NCI-H2107 treated with DMSO at 0.1 percent for 48 hours (cell line): ENCODE results near the gene ZMYND19.
"Not testable (repeated sequence)": the region's sequence is repeated elsewhere in the genome, so short reads cannot be mapped to it uniquely, and the experiment has no call there.

Experiments
- DNase-seq: peaks from one replicate; lab custom pipeline; 2025; ENCODE audit not compliant: unreplicated experiment; lab: John Stamatoyannopoulos, UW

ZMYND19 gene

DNA sequence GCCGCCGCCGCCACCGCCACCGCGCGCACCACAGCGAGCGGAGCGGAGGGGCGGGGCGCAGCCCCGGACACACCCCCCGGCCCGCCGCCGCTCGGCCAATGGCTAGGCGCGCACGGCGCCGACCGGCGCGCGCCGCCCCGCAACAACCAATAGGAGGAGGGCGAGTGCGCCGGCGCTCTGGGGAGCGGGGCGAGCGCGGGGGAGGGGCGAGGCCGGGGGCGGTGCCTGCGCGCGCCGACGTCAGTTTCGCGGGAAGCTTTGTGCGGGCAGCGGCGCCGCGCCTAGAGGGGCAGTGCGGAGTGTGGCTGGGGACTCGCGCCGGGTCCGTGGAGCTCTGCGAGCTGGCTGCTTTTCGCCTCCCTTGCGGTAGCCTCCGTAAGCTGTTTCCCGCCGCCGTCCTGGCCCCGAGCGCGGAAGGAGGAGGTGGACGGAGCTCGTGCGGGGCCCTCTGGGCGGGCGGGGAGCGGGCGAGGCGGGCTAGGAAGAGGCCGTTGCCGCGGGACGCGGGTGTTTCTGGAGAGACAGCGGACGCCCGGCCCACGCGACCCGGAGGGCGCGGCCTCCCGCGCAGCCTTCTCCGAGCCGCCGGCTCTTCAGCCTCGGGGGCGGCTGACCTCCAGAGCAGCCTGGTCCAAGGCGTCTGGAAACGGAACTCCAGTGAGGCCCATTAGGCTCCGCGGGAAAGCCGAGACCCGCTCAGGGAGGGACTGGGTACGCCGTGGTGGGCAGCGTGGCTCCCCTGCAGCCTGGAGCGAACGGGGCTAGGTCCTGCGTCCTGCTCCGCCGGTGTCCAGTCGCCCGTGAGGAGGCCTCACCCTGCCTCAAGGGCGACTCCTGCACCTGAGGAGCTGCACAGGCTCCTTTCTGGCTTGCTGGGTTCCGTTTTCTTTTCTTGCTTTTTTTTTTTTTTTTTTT is at the start of gene ZMYND19:
TSS of gene ZMYND19 (minus strand) at position 44 of the 915 bp plus-strand sequence. CDS start 249 bp downstream, outside the sequence.
- peak; percentile 75 for DNase-seq

DNA sequence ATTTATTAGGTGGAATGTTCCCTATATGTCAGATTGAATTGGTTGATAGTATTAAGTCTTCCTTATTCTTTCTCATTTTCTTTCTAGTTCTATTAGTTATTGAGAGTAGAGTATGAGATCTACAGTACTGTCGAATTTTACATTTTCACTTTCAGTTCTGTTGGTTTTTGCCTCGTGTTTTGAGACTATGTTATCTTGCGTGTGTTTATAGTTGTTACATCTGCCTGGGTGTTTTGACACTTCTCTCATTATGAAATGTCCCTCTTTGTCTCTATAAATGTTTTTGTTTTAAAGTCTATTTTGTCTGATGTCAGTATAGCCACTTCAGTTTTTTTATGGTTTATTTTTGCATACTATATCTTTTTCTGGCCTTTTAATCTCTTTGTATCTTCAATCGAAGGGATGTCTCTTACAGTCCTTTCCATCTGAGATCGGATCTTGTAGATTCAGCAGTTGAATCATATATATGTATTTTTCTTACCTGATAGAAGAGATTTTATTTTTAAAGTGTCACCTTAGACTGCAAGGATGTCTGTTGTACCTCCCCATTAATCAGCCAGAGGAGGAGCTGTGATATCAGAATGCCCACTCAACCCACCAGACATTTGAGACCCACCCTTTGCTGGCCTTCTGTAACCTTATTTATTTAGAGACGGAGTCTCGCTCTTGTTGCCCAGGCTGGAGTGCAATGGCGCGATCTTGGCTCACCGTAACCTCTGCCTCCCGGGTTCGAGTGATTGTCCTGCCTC is 49.2 kb upstream of the ZMYND19 start:
- DNase-seq, result no peak

DNA sequence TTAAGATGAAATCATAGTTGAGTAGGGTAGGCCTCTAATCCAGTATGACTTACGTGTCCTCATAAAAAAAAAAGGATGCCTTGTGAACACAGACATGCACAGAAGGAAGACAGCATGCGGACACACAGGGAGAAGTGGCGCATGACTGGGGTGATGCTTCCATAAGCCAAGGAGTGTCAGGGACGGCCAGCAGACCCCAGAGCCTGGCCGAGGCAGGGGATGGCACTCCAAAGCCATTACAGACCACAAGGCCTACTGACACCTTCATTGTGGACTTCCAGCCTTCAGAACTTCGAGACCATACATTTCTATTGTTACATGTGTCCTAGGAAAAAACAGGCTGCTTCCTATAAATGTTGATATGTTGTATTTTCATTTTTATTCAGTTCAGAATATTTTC is 48.4 kb upstream of the ZMYND19 start:
- DNase-seq, result no peak

DNA sequence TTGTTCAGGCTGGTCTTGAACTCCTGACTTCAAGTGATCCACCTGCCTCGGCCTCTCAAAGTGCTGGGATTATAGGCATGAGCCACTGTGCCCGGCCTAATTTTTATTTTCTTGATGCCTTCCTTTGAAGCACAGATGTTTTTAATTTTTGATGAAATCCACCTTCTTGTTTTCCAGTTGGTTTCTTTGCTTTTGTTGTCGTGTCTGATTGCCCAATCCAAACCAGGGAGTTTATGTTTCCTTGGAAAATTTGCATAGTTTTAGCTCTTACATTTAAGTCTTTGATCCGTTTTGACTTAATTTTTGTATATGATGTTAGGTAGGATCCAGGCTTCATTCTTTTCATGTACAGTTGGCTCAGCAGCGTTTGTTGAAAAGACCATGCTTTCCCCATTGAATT is 43.7 kb upstream of the ZMYND19 start:
- DNase-seq, result no peak

DNA sequence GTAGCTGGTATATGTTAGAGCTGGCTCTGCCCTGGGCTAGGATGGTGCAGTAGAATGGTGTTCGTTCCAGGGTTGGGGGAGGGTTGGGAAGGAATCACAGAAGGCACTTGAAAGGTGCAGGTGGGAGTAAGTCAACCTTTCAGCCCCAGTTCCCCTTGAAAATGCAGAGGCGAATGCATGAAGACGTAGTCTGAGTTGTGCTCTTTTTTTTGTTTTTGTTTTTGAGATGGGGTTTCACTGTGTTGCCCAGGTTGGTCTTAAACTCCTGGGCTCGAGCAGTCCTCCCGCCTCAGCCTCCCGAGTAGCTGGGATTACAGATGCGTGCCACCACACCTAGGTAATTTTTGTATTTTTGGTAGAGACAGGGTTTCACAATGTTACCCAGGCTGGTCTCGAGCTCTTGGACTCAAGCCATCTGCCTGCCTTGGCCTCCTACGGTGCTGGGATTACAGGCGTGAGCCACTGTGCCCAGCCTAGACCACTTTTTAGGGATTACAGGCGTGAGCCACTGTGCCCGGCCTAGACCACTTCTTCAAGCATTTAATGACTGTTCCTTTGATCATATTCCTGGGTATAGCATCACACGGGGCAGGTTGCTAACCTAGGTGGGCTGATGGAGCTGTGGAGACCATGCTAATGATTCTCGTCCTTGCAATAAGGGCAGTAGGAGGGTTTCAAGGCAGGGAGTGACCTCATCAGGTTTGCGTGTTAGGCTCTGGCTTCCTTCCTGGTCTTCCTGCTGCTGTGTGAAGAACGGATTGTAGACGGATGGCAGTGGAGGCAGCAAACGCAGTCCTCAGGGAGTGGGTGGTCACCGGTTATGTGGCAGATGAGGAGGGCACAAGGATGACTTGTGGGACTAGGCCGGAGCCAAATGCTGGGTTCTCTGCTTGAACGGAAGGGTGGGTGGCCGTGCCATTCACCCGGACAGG is 42.2 kb upstream of the ZMYND19 start:
- DNase-seq, result no peak

DNA sequence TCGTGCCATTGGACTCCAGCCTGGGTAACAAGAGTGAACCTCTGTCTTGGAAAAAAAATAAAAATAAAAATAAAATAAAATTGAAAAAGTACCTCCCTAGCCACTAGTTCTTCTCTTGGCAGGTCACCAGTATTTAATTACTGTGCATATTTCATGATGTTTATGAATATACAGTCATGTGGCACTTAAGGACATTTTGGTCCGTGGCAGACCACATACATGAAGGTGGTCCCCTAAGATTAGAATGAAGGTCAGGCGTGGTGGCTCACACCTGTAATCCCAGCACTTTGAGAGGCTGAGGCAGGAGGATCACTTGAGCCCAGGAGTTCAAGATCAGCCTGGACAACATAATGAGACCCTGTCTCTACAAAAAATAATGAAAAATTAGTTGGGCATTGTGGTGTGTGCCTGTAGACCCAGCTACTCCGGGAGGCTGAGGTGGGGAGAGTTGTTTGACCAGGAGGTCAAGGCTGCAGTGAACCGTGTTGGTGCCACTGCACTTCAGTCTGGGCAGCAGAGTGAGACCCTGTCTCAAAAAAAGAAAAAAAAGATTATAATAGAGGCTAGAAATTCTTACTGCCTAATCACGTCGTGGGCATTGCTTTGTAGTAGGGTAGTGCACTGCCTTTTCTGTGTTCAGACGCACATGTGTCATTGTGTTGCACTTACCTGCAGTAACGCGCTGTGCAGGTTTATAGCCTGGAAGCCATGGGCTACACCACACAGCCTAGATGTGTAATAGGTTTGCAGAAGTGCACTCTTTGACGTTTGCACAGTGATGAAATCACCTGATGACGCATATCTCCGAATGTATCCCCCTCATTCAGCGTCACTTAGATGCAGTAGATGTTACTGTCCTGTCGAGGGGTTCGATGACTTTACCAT is 41.3 kb upstream of the ZMYND19 start:
- DNase-seq, result no peak

DNA sequence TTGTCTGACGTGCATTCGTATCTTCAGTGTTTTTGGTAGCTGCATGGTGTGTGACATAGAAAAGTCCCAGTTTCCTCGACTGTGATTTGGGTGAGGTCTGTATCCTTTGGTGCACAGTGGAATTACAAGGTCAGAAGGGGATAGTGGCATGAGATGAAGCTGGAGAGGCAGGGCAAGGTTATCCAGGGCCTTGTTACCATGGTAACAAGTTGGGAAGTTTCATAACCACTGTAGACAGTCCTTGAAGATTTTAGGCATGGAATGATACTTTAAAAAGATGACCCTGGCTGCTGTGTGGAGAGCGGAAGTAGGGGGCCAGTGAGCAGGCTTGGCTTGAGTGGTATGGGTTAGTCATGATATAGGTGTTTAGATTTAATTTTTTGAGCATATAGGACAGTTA is 40.4 kb upstream of the ZMYND19 start:
- no peak for DNase-seq

DNA sequence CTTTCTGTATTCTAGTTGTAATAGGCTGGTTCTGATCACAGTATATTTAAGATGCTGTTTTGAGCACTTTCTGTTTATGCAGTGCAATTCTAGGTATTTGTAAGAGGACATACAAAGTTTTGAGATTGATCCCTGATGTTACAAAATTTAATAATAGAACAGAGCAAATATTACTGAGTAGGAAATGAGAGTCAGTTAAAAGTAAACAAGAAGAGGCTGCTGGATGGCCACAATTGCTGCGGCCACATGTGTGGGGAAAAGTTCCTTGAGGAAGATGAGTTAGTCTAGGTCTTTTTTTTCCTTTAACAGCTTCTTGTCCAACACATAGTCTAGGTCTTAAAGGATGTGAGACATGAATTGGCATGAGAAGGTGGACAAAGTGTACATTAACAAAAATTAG is 39.8 kb upstream of the ZMYND19 start:
- no peak for DNase-seq

DNA sequence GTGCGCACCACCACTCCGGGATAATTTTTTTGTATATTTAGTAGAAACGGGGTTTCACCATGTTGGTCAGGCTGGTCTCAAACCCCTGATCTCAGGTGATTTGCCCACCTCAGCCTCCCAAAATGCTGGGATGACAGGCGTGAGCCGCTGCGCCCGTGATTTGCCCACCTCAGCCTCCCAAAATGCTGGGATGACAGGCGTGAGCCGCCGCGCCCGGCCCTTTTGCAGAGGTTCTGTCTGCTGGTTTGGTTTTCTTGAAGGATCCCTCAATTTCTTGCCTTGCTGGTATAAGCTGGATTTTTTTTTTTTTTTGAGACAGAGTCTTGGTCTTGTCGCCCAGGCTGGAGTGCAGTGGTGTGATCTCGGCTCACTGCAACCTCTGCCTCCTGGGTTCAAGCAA is 37.1 kb upstream of the ZMYND19 start:
- DNase-seq, result not testable (repeated sequence)

DNA sequence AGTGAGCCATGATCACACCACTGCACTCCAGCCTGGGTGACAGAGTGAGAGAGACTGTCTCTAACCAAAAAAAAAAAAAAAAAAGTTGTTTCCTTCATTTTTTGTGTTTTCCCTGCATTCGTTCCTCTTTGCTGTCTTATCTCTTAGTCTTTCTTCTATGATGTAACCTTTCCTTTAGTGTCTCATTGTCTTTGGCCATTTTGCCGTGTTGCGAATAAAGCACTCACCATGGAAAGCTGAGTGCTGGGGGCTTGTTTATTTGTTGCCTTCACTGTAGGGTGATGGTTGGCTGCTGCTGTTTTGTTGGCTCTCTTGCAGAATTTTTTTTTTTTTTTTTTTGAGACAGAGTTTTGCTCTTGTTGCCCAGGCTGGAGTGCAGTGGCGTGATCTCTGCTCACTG is 36.2 kb upstream of the ZMYND19 start:
- DNase-seq, result no peak

DNA sequence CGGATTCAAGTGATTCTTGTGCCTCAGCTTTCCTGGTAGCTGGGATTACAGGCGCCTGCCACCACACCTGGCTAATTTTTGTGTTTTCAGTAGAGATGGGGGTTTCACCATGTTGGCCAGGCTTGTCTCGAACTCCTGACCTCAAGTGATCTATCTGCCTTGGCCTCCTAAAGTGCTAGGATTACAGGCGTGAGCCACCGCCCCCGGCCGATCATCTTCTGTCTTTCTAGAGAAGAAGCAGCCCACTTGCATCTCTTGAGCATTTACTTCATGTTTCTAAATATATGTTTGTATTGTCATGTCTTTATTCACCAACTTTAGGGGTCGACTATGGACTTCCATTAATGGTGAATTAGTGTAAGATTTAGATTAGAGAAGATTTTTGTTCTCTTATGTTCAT is 31.9 kb upstream of the ZMYND19 start:
- not testable (repeated sequence) for DNase-seq

DNA sequence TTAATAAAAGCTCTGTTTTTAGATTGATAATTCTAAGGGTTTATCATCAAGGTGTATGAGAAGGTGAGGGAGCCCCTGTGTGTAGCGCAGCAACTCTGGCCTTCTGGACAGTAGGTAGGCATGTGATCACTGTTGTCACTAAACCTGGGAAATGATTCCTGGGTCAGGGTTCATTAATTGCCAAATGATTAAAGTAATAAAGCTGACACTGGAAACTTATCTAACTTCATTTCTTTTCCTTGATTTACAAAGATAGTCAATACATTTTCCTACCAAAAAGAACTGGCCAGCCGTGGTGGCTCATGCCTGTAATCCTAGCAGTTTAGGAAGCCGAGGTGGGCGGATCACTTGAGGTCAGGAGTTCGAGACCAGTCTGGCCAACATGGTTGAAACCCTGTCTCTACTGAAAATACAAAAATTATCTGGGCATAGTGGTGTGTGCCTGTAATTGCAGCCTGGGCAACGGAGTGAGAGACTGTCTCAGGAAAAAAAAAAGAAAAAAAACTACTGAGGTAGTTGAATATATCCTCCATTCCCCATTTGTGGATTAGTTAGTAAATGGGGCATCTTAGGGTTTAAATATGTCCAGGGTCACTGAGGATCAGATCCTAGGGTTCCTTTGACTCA is 30.9 kb upstream of the ZMYND19 start:
- DNase-seq, result no peak

DNA sequence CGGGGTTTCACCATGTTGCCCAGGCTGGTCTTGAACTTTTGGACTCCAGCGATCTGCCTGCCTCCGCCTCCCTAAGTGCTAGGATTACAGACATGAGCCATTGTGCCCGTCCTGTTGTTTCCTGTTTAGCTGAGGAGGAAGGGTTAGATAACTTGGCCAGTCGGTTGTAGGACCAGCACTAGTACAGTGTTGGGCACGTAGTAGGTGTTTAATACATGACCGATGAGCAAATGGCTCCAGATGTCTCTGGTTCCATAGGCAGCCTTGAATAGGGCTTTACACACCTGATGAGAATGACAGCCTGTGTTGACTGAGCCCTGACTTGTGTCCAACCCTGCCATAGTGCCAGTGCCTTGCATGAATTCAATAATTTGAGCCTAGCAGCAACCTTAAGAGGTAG is 30.3 kb upstream of the ZMYND19 start:
- no peak for DNase-seq

DNA sequence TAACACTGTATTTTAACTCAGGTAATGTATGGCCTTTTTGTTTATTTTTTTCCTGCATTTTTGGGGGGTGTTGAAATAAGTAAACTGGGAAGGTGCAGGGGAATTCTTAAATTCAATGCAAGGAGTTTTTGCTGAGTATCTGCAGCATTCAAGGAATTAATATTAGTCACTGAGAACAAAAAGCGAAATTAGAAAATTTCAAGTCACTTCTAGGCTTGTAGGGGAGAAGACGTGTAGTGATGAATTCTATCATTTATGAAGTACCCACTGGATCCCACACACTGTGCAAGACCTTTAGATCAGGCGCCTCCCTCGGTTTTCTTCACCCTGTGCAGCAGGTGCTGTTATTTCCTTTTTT is 29.7 kb upstream of the ZMYND19 start:
- DNase-seq, result no peak

DNA sequence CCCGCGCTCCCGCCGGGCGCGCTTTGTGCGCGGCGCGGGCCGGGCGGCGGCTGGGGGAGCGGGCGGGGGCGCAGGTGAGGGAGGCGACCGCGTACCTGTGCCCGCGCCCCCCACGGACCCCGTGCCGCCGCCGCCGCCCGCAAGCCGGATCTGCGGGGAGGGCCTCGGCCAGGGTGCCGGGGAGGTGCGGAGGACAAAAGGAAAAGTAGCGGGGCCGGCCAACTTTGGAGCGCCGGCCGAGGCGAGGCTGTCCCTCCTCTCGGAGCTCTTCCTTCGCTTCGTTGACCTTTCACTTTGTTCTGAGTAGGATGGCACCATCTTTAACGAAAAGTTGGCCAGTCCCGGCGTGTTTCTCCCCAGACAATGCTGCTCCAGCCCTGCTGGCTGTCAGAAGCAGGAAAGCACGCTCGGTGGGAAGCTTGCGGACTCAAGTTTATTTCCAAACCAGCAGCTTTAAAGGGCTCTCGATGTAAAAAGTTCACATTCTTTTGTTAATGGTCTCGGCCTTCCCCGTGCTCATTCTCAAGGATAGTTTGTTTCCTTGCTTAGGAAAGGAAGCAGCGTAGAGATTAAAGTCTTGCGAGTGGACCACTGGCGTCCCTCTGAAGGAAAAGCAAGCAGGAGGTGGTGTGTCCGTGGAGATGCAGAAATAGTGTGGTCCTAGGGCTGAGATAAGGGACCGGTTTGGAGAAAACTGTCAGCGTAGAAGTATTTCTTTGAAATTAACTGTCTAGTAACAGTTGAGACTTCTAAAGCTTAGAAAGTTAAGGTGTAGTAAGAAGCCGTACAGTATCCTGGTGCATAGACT is 29.1 kb upstream of the ZMYND19 start:
- peak; percentile 41 for DNase-seq

DNA sequence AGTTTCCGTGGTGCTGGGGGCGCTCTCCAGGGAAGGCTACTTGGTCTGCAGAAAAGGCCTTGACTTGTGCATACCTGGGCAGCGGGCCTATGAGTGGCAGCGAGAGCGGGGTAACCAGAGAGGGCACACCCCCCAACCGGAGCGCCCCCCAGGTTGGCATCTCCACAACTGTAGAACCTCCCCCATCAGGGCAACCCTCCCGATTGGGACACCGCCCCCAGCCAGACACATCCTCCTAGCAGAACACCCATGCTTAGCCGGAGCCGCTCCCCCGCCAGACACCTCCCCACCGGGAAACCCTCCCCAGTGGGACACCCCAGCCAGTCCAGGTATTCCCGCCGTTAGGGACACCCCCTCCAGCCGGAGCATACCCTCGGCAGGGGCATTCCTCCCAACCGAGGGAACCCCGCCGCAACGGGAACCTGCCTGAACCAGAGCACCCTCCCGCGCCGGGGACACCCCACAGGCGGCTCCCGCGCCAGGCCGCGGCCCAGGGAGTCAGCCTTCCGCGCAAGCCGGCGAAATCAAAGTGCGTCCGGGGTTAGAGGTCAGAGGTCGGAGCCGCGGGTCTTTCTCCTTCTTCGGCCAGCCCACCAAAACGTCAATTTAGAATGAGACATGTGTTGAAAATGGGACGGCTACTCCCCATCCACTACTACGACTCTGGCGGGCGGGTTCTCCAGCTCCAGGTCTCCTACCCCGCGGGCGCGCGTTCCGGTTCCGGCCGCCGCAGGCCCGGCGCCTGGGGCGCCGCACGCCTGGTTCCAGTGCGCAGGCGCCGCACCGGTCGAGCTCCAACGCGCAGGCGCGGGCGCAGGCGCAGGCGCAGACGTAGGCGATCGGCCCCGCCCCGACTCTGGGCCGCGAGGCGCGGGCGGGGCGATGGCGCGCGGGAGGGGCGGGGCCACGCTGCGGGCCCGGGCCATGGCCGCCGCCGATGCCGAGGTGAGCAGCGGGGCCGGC is 28.1 kb upstream of the ZMYND19 start, which contains the start of gene EHMT1:
TSS of gene EHMT1 (plus strand) at position 901 of the 963 bp plus-strand sequence. CDS start at position 925, 24 bp downstream.
- DNase-seq, result peak; percentile 75

DNA sequence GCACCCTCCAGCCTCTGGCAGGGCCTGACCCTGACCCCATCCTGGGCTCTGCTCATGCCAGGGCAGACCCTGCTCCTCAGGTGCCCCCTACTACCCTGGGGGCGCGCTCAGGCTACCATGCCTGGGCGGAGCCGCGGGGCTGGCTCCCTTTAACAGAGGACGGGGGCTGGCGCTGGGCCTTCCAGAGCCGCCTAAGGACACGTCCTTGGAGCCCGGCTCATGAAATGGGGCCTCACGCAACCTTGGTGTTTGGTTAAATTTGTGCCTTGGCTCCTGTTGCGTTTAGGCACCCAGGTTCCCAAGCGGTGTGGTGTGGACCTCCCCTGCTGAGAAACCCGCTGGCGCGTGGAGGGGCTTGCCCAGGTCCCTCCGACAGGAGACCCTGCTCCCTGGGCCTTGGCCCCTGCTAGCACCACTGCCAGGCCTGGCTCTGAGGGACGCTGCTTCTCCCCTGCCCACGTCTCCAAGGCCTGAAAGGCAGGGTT is 25.1 kb upstream of the ZMYND19 start:
- no peak for DNase-seq
